ENCODE data around the gene RPS4Y2.

The RPS4Y2 gene

DNA sequence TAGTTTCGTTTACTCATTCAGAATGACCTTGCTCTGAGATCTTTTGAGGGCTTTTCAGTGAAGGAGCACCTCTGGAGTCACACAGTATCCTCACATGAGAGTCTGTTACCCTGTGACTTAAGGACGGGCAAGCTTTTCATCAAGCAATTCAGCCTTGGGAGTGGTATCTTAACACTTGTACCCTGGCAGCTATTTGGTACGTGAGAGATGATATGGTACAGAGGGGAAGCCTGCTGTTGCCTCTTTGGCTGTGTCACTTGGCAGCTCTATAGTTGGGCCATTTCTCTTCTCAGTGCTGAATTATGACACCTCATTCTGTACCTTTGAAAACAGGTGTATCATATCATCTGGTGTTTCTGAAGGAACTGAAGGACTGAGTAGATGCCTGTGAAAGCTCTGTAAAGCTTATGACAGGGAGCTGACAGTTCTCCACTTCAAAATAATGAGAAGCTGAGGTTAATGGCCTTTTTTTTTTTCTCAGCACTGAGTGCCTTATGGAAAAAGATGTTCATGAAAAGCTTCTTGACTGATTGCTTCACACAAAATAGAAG, 24.3 kb downstream of the RPS4Y2 start:
- Histone ChIP-seq H2BK120ac (ENCODE audit: low read depth, low read length) (no peak overlapping the region), H3K36me3 (replicated peaks in 1 of 2; ENCODE audit: control insufficient read depth in 2 of 2, insufficient read depth in 2 of 2, low read length in 2 of 2) (no peaks in the 10 kb centered on the region), H2BK5ac (ENCODE audit: low read length) (no peak overlapping the region), H3K4me3 (ENCODE audit: low read length in 2 of 2) (no peak overlapping the region), H3K9me3 (replicated peaks in 1 of 2; ENCODE audit: control insufficient read depth in 2 of 2, insufficient read depth in 1 of 2, low read depth in 1 of 2, low read length in 2 of 2) (peaks cover 0 to 6% of the 10 kb centered on the region in 2 donors), H2AK5ac (ENCODE audit: low read depth, low read length) (no peak overlapping the region), H3K79me1 (ENCODE audit: low read depth, low read length) (no peaks in the 10 kb centered on the region), H3K23ac (ENCODE audit: low read depth, low read length, poor library complexity) (no peak overlapping the region), H3K27me3 (ENCODE audit: control insufficient read depth in 3 of 3, insufficient read depth in 3 of 3, low read depth in 1 of 3, low read length in 3 of 3) (no peaks in the 10 kb centered on the region), H3K4me1 (ENCODE audit: control insufficient read depth in 2 of 2, insufficient read depth in 1 of 2, low read depth in 1 of 2, low read length in 2 of 2) (no peaks in the 10 kb centered on the region), H3K4me2 (ENCODE audit: insufficient read depth, low read length, poor library complexity, severe bottlenecking) (no peak overlapping the region), H3K9ac (ENCODE audit: low read depth, low read length, poor library complexity) (no peak overlapping the region), H3K18ac (ENCODE audit: low read length) (no peak overlapping the region), H4K91ac (ENCODE audit: low read depth, low read length, poor library complexity) (no peak overlapping the region), H2BK12ac (ENCODE audit: low read length) (no peak overlapping the region), H3K14ac (ENCODE audit: low read length) (no peak overlapping the region), H2BK15ac (ENCODE audit: low read length) (no peak overlapping the region), H4K8ac (ENCODE audit: low read depth, low read length) (no peak overlapping the region), H3K4ac (ENCODE audit: low read length) (no peak overlapping the region), H2AFZ (ENCODE audit: low read length) (no peak overlapping the region), H3K27ac (replicated peaks; ENCODE audit: low read length) (no peak overlapping the region)
- no CpG with 5 or more reads among the region's 3 CpGs for WGBS, 2 donors (ENCODE audit: extremely low coverage in 2 of 2, insufficient read length in 2 of 2, insufficient replicate concordance in 1 of 2)
- DNase-seq (ENCODE audit: low spot score), result no peak

DNA sequence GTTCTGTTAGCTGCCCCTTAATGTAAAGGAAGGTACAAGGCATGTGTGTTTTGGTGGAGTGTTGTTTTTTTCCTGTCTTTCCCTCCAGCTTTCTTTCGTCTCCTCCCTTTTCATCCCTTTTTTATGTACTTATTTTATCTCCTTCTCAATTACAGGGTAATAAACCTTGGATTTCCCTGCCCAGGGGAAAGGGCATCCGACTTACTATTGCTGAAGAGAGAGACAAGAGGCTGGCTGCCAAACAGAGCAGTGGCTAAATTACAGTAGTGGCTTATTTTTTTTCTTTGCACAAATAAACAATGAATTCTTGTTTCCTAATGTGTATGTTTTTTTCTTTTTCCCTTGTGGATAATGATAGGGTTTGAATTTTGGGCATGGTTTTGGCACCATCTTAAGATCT, 24.9 kb downstream of the RPS4Y2 start:
- Histone ChIP-seq H3K4me2 (ENCODE audit: insufficient read depth, low read length, poor library complexity, severe bottlenecking) (no peak overlapping the region), H3K79me1 (ENCODE audit: low read depth, low read length) (no peaks in the 10 kb centered on the region), H3K27ac (replicated peaks; ENCODE audit: low read length) (no peak overlapping the region), H2AFZ (ENCODE audit: low read length) (no peak overlapping the region), H3K36me3 (replicated peaks in 1 of 2; ENCODE audit: control insufficient read depth in 2 of 2, insufficient read depth in 2 of 2, low read length in 2 of 2) (no peaks in the 10 kb centered on the region), H2AK5ac (ENCODE audit: low read depth, low read length) (no peak overlapping the region), H2BK120ac (ENCODE audit: low read depth, low read length) (no peak overlapping the region), H3K9me3 (replicated peaks in 1 of 2; ENCODE audit: control insufficient read depth in 2 of 2, insufficient read depth in 1 of 2, low read depth in 1 of 2, low read length in 2 of 2) (peaks cover 0 to 6% of the 10 kb centered on the region in 2 donors), H3K4ac (ENCODE audit: low read length) (no peak overlapping the region), H2BK15ac (ENCODE audit: low read length) (no peak overlapping the region), H3K27me3 (ENCODE audit: control insufficient read depth in 3 of 3, insufficient read depth in 3 of 3, low read depth in 1 of 3, low read length in 3 of 3) (no peaks in the 10 kb centered on the region), H3K23ac (ENCODE audit: low read depth, low read length, poor library complexity) (no peak overlapping the region), H3K14ac (ENCODE audit: low read length) (no peak overlapping the region), H4K8ac (ENCODE audit: low read depth, low read length) (no peak overlapping the region), H2BK5ac (ENCODE audit: low read length) (no peak overlapping the region), H3K4me1 (ENCODE audit: control insufficient read depth in 2 of 2, insufficient read depth in 1 of 2, low read depth in 1 of 2, low read length in 2 of 2) (no peaks in the 10 kb centered on the region), H3K4me3 (ENCODE audit: low read length in 2 of 2) (no peak overlapping the region), H3K18ac (ENCODE audit: low read length) (no peak overlapping the region), H4K91ac (ENCODE audit: low read depth, low read length, poor library complexity) (no peak overlapping the region), H3K9ac (ENCODE audit: low read depth, low read length, poor library complexity) (no peak overlapping the region), H2BK12ac (ENCODE audit: low read length) (no peak overlapping the region)
- no CpG with 5 or more reads among the region's 2 CpGs for WGBS, 2 donors (ENCODE audit: extremely low coverage in 2 of 2, insufficient read length in 2 of 2, insufficient replicate concordance in 1 of 2)
- DNase-seq (ENCODE audit: low spot score), result no peak

DNA sequence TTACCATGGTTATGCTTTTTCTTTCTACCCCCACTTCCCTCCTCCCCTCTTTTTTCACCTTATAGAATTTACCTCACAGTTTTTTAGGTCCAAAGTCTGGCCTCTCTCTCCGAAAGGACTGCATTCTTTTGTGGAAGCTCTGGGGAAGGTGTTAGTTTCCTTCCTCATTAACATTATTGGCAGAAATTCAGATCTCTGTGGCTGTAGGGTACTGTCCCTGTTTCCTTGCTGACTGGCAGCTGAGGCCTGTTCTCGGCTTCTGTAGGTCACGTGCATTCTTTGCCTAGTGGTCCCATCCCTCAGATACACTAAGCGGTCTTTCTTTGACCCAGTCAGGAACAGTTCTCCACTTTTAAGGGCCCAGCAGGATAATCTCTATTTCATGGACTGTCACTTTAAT, 25.5 kb downstream of the RPS4Y2 start:
- Histone ChIP-seq H3K18ac (ENCODE audit: low read length) (no peak overlapping the region), H4K91ac (ENCODE audit: low read depth, low read length, poor library complexity) (no peak overlapping the region), H3K4ac (ENCODE audit: low read length) (no peak overlapping the region), H2BK120ac (ENCODE audit: low read depth, low read length) (no peak overlapping the region), H3K9ac (ENCODE audit: low read depth, low read length, poor library complexity) (no peak overlapping the region), H3K27me3 (ENCODE audit: control insufficient read depth in 3 of 3, insufficient read depth in 3 of 3, low read depth in 1 of 3, low read length in 3 of 3) (no peaks in the 10 kb centered on the region), H3K4me3 (ENCODE audit: low read length in 2 of 2) (no peak overlapping the region), H3K14ac (ENCODE audit: low read length) (no peak overlapping the region), H3K9me3 (replicated peaks in 1 of 2; ENCODE audit: control insufficient read depth in 2 of 2, insufficient read depth in 1 of 2, low read depth in 1 of 2, low read length in 2 of 2) (peaks cover 0 to 6% of the 10 kb centered on the region in 2 donors), H3K4me2 (ENCODE audit: insufficient read depth, low read length, poor library complexity, severe bottlenecking) (no peak overlapping the region), H3K79me1 (ENCODE audit: low read depth, low read length) (no peaks in the 10 kb centered on the region), H2BK12ac (ENCODE audit: low read length) (no peak overlapping the region), H3K23ac (ENCODE audit: low read depth, low read length, poor library complexity) (no peak overlapping the region), H4K8ac (ENCODE audit: low read depth, low read length) (no peak overlapping the region), H2BK15ac (ENCODE audit: low read length) (no peak overlapping the region), H3K27ac (replicated peaks; ENCODE audit: low read length) (no peak overlapping the region), H2AFZ (ENCODE audit: low read length) (no peak overlapping the region), H2BK5ac (ENCODE audit: low read length) (no peak overlapping the region), H3K36me3 (replicated peaks in 1 of 2; ENCODE audit: control insufficient read depth in 2 of 2, insufficient read depth in 2 of 2, low read length in 2 of 2) (no peaks in the 10 kb centered on the region), H3K4me1 (ENCODE audit: control insufficient read depth in 2 of 2, insufficient read depth in 1 of 2, low read depth in 1 of 2, low read length in 2 of 2) (no peaks in the 10 kb centered on the region), H2AK5ac (ENCODE audit: low read depth, low read length) (no peak overlapping the region)
- no peak for DNase-seq (ENCODE audit: low spot score)
- WGBS, 2 donors (ENCODE audit: extremely low coverage in 2 of 2, insufficient read length in 2 of 2, insufficient replicate concordance in 1 of 2), result no CpG with 5 or more reads among the region's 4 CpGs

DNA sequence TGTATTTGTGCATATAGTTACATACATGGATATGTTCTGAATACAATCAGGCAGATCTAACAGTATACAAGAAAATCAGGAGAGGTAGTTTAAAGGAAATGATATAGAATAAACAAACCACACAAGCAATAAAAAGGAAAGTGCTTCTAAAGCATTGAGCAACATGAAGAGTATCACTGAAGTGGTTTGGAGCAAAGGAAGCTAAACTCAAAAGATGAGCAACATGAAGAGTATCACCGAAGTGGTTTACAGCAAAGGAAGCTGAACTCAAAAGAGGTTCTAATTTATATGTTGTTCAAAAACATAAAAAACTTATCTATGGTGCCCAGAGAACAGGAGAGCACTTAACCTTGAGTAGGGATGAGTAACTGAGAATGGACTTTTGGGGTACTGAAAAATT, 29.1 kb downstream of the RPS4Y2 start:
- Histone ChIP-seq H2AK5ac (ENCODE audit: low read depth, low read length) (no peak overlapping the region), H4K8ac (ENCODE audit: low read depth, low read length) (no peak overlapping the region), H3K14ac (ENCODE audit: low read length) (no peak overlapping the region), H2BK15ac (ENCODE audit: low read length) (no peak overlapping the region), H2BK5ac (ENCODE audit: low read length) (no peak overlapping the region), H3K18ac (ENCODE audit: low read length) (no peak overlapping the region), H3K4ac (ENCODE audit: low read length) (no peak overlapping the region), H3K36me3 (replicated peaks in 1 of 2; ENCODE audit: control insufficient read depth in 2 of 2, insufficient read depth in 2 of 2, low read length in 2 of 2) (no peaks in the 10 kb centered on the region), H2BK120ac (ENCODE audit: low read depth, low read length) (no peak overlapping the region), H3K23ac (ENCODE audit: low read depth, low read length, poor library complexity) (no peak overlapping the region), H3K4me2 (ENCODE audit: insufficient read depth, low read length, poor library complexity, severe bottlenecking) (no peak overlapping the region), H3K9me3 (replicated peaks in 1 of 2; ENCODE audit: control insufficient read depth in 2 of 2, insufficient read depth in 1 of 2, low read depth in 1 of 2, low read length in 2 of 2) (peaks cover 0 to 6% of the 10 kb centered on the region in 2 donors), H2BK12ac (ENCODE audit: low read length) (no peak overlapping the region), H3K4me3 (ENCODE audit: low read length in 2 of 2) (no peak overlapping the region), H3K27me3 (ENCODE audit: control insufficient read depth in 3 of 3, insufficient read depth in 3 of 3, low read depth in 1 of 3, low read length in 3 of 3) (no peaks in the 10 kb centered on the region), H3K9ac (ENCODE audit: low read depth, low read length, poor library complexity) (no peak overlapping the region), H2AFZ (ENCODE audit: low read length) (no peak overlapping the region), H3K27ac (replicated peaks; ENCODE audit: low read length) (no peak overlapping the region), H3K4me1 (ENCODE audit: control insufficient read depth in 2 of 2, insufficient read depth in 1 of 2, low read depth in 1 of 2, low read length in 2 of 2) (no peaks in the 10 kb centered on the region), H3K79me1 (ENCODE audit: low read depth, low read length) (no peaks in the 10 kb centered on the region), H4K91ac (ENCODE audit: low read depth, low read length, poor library complexity) (no peak overlapping the region)
- no peak for DNase-seq (ENCODE audit: low spot score)
- WGBS, 2 donors (ENCODE audit: extremely low coverage in 2 of 2, insufficient read length in 2 of 2, insufficient replicate concordance in 1 of 2), result no CpG with 5 or more reads among the region's 1 CpG
